BLaER1 (cell line): Measurements from ENCODE around the gene ZDHHC4.
"Not testable (repeated sequence)": the region's sequence is repeated elsewhere in the genome, so short reads cannot be mapped to it uniquely, and the experiment has no call there.

Experiments
- H3K27ac ChIP-seq: shearing (Covaris generic); formaldehyde crosslinking; 2 replicates; pipeline ENCODE4 v1.8.1; 2022
- H3K27me3 ChIP-seq: shearing (Covaris generic); formaldehyde crosslinking; 2 replicates; pipeline ENCODE4 v1.8.1; 2022
- H3K36me3 ChIP-seq: shearing (Covaris generic); formaldehyde crosslinking; 2 replicates; pipeline ENCODE4 v1.8.1; 2022
- H3K4me1 ChIP-seq: shearing (Covaris generic); formaldehyde crosslinking; 2 replicates; pipeline ENCODE4 v1.8.1; 2022
- H3K4me2 ChIP-seq: shearing (Covaris generic); formaldehyde crosslinking; 2 replicates; pipeline ENCODE4 v1.8.1; 2022
- H3K4me3 ChIP-seq: shearing (Covaris generic); formaldehyde crosslinking; 2 replicates; pipeline ENCODE4 v1.8.1; 2022
- H3K9ac ChIP-seq: shearing (Covaris generic); formaldehyde crosslinking; 2 replicates; pipeline ENCODE4 v1.8.1; 2022
- H3K9me3 ChIP-seq: shearing (Covaris generic); formaldehyde crosslinking; 2 replicates; pipeline ENCODE4 v1.8.1; 2022
- H4K20me1 ChIP-seq: shearing (Covaris generic); formaldehyde crosslinking; 2 replicates; pipeline ENCODE4 v1.8.1; 2022
- Cebpa-rat ChIP-seq: shearing (Covaris generic); IDR thresholded peaks from 2 replicates; pipeline ENCODE4 v1.8.1; 2022

ZDHHC4 gene

GRCh38 chr7:6578114-6579084, 1.1 kb downstream of the ZDHHC4 start:
- H3K4me3 ChIP-seq, result peak overlapping the region; percentile 74
- peaks cover 9% of the 10 kb centered on the region; the same call in 1 of the 2 replicates for H3K9me3 ChIP-seq
- H3K4me2 ChIP-seq, result peak overlapping the region; percentile 87
- H3K36me3 ChIP-seq, result peaks cover 11% of the 10 kb centered on the region
- H3K9ac ChIP-seq, result peak overlapping the region; percentile 91; the same call in 1 of the 2 replicates
- no peaks in the 10 kb centered on the region for H4K20me1 ChIP-seq
- H3K27ac ChIP-seq, result peak overlapping the region; percentile 95
- H3K4me1 ChIP-seq, result peaks cover 88% of the 10 kb centered on the region
- TF ChIP-seq Cebpa-rat, result no peak
- no peaks in the 10 kb centered on the region for H3K27me3 ChIP-seq

GRCh38 chr7:6579446-6579845, 2.2 kb downstream of the ZDHHC4 start:
- peaks cover 78% of the 10 kb centered on the region for H3K4me1 ChIP-seq
- H3K27ac ChIP-seq, result no peak overlapping the region
- H3K4me2 ChIP-seq, result no peak overlapping the region
- peaks cover 16% of the 10 kb centered on the region for H3K36me3 ChIP-seq
- no peak overlapping the region for H3K4me3 ChIP-seq
- TF ChIP-seq Cebpa-rat, result no peak
- peaks cover 9% of the 10 kb centered on the region; the same call in 1 of the 2 replicates for H3K9me3 ChIP-seq
- no peak overlapping the region for H3K9ac ChIP-seq
- H3K27me3 ChIP-seq, result no peaks in the 10 kb centered on the region
- H4K20me1 ChIP-seq, result no peaks in the 10 kb centered on the region

GRCh38 chr7:6585746-6586432, 8.6 kb downstream of the ZDHHC4 start:
- not testable (repeated sequence) for H3K27me3 ChIP-seq, H3K9ac ChIP-seq, H3K9me3 ChIP-seq, H3K27ac ChIP-seq, H3K4me2 ChIP-seq, H3K4me3 ChIP-seq, H4K20me1 ChIP-seq
- Histone ChIP-seq H3K36me3 (peaks cover 49% of the 10 kb centered on the region), H3K4me1 (peaks cover 28% of the 10 kb centered on the region)

DNA sequence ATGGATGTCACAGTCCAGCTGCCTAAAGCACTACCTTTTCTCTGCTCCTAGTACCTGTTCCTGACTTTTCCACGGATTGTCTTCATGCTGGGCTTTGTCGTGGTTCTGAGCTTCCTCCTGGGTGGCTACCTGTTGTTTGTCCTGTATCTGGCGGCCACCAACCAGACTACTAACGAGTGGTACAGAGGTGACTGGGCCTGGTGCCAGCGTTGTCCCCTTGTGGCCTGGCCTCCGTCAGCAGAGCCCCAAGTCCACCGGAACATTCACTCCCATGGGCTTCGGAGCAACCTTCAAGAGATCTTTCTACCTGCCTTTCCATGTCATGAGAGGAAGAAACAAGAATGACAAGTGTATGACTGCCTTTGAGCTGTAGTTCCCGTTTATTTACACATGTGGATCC, 11.3 kb downstream of the ZDHHC4 start:
- H3K27ac ChIP-seq, result no peak overlapping the region
- H3K4me2 ChIP-seq, result no peak overlapping the region
- H3K4me1 ChIP-seq, result peaks cover 19% of the 10 kb centered on the region
- no peak for TF ChIP-seq Cebpa-rat
- no peaks in the 10 kb centered on the region for H3K27me3 ChIP-seq
- peaks cover 29% of the 10 kb centered on the region for H4K20me1 ChIP-seq
- H3K4me3 ChIP-seq, result no peak overlapping the region
- no peaks in the 10 kb centered on the region for H3K9me3 ChIP-seq
- no peak overlapping the region for H3K9ac ChIP-seq
- peaks cover 61% of the 10 kb centered on the region for H3K36me3 ChIP-seq

- H3K4me1 ChIP-seq, result peaks cover 19% of the 10 kb centered on the region
- H3K27ac ChIP-seq, result peak overlapping the region; percentile 91; the same call in 1 of the 2 replicates
- no peaks in the 10 kb centered on the region for H3K9me3 ChIP-seq
- no peak for TF ChIP-seq Cebpa-rat
- H4K20me1 ChIP-seq, result peaks cover 33% of the 10 kb centered on the region
- peak overlapping the region; percentile 82 for H3K4me2 ChIP-seq
- peaks cover 65% of the 10 kb centered on the region for H3K36me3 ChIP-seq
- H3K27me3 ChIP-seq, result no peaks in the 10 kb centered on the region
- peak overlapping the region; percentile 87 for H3K4me3 ChIP-seq
- H3K9ac ChIP-seq, result peak overlapping the region; percentile 88
Measured at GRCh38 chr7:6589151-6589828, 12.0 kb downstream of the ZDHHC4 start.

DNA sequence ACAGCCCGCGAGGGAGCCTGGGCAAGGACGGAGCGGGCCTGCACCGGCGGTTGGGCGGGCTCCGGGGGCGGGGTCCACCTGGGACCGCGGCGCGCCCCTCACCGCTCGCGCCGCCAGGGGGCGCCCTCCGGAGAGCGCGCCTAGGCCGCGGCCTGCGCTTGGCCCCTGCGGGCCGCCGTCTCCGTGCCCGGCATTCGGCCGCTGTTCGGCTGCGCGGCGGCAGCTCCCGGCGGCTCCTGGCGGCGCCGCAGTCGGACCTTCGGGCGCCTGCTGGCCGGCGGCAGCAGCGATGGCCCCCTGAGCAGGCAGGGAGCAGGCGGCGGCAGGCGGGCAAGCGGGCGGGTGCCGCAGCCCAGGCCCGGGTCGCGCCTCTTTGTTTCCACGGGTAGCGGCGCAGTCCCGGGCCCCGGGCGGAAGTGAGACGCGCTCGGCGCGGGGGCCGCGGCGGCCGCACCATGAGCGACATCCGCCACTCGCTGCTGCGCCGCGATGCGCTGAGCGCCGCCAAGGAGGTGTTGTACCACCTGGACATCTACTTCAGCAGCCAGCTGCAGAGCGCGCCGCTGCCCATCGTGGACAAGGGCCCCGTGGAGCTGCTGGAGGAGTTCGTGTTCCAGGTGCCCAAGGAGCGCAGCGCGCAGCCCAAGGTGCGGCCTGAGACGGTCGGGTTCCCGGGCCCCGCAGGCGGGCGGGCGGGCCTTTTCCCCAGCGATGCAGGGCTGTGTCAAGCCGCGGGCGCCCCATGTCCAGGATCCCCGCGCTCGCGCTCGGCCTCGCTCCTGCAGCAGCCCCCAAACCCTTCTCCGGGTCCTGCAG, 12.8 kb downstream of the ZDHHC4 start, which contains the start of gene INTS15:
Gene INTS15 (plus strand): TSS at position 193 of the 816 bp plus-strand sequence. CDS start 263 bp downstream, at position 456.
- Histone ChIP-seq H3K4me2 (peak within 1 kb of the TSS; percentile 85), H3K27ac (peak within 1 kb of the TSS; percentile 91), H3K4me1 (peaks cover 19% of the 10 kb centered on the region), H3K9ac (peak within 1 kb of the TSS; percentile 88), H3K4me3 (peak within 1 kb of the TSS; percentile 87), H3K36me3 (peaks cover 66% of the 10 kb centered on the region), H3K9me3 (no peaks in the 10 kb centered on the region), H4K20me1 (peaks cover 41% of the 10 kb centered on the region), H3K27me3 (no peaks in the 10 kb centered on the region)
- TF ChIP-seq Cebpa-rat, result no peak

DNA sequence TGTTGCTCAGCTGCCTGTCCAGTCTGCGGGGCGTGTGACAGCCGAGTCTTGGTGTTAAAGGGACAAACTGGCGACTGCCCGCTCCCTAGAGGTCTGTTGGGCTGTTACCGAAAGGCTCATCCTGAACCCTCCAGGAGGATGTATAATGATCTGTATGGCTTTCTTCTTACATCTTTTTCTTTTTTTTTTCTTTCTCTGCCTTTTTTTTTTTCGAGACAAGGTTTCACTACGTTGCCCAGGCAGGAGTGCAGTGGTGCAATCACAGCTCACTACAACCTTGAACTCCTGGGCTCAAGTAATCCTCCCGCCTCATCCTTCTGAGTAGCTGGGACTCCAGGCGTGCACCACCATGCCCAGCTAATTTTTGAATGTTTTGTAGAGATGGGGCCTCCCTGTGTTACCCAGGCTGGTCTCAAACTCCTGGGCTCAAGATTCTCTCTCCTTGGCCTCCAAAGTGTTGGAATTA, 13.4 kb downstream of the ZDHHC4 start:
- no peak for TF ChIP-seq Cebpa-rat
- H4K20me1 ChIP-seq, result peaks cover 47% of the 10 kb centered on the region
- peaks cover 19% of the 10 kb centered on the region for H3K4me1 ChIP-seq
- H3K9me3 ChIP-seq, result no peaks in the 10 kb centered on the region
- H3K4me3 ChIP-seq, result peak overlapping the region; percentile 87
- peak overlapping the region; percentile 85 for H3K4me2 ChIP-seq
- H3K27me3 ChIP-seq, result no peaks in the 10 kb centered on the region
- H3K36me3 ChIP-seq, result peaks cover 66% of the 10 kb centered on the region
- peak overlapping the region; percentile 88 for H3K9ac ChIP-seq
- H3K27ac ChIP-seq, result peak overlapping the region; percentile 91

GRCh38 chr7:6600093-6600492, 22.8 kb downstream of the ZDHHC4 start:
- H3K4me3 ChIP-seq, result no peak overlapping the region
- no peaks in the 10 kb centered on the region for H3K27me3 ChIP-seq
- H3K36me3 ChIP-seq, result peaks cover 100% of the 10 kb centered on the region
- H4K20me1 ChIP-seq, result peaks cover 90% of the 10 kb centered on the region
- no peak overlapping the region for H3K27ac ChIP-seq
- no peak for TF ChIP-seq Cebpa-rat
- no peaks in the 10 kb centered on the region for H3K9me3 ChIP-seq
- no peaks in the 10 kb centered on the region for H3K4me1 ChIP-seq
- no peak overlapping the region for H3K9ac ChIP-seq
- no peak overlapping the region for H3K4me2 ChIP-seq

DNA sequence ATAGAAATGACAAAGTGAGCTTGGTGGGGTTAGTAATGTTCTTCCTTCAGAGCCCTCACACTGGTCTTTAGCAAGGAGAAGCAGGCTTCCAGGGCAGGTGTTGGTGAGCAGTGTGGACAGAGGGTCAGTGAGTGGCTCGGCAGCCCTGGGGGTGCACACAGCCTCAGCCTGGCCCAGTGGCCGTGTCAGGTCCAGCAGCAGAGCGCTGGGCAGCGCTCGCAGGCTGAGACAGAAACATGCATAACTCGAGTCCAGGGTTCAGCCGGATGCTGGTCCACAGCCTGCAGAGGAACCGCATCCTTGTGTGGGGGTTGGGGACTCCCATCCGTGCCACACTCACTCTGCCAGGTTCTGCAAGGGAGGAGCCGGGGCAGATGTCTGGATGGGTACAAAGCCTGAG, 27.2 kb downstream of the ZDHHC4 start:
- peaks cover 99% of the 10 kb centered on the region for H3K36me3 ChIP-seq
- no peak overlapping the region for H3K27ac ChIP-seq
- no peaks in the 10 kb centered on the region for H3K4me1 ChIP-seq
- TF ChIP-seq Cebpa-rat, result no peak
- peaks cover 81% of the 10 kb centered on the region for H4K20me1 ChIP-seq
- no peak overlapping the region for H3K9ac ChIP-seq
- H3K4me3 ChIP-seq, result no peak overlapping the region
- H3K9me3 ChIP-seq, result no peaks in the 10 kb centered on the region
- H3K4me2 ChIP-seq, result no peak overlapping the region
- no peaks in the 10 kb centered on the region for H3K27me3 ChIP-seq
